GM04503 (cell line): ENCODE data around the gene KCNJ15.

Experiments
- DNase-seq: peaks from one replicate; pipeline ENCODE4 v3.0.0-alpha.2; 2012; ENCODE audit warnings: low read depth

KCNJ15 gene

DNA sequence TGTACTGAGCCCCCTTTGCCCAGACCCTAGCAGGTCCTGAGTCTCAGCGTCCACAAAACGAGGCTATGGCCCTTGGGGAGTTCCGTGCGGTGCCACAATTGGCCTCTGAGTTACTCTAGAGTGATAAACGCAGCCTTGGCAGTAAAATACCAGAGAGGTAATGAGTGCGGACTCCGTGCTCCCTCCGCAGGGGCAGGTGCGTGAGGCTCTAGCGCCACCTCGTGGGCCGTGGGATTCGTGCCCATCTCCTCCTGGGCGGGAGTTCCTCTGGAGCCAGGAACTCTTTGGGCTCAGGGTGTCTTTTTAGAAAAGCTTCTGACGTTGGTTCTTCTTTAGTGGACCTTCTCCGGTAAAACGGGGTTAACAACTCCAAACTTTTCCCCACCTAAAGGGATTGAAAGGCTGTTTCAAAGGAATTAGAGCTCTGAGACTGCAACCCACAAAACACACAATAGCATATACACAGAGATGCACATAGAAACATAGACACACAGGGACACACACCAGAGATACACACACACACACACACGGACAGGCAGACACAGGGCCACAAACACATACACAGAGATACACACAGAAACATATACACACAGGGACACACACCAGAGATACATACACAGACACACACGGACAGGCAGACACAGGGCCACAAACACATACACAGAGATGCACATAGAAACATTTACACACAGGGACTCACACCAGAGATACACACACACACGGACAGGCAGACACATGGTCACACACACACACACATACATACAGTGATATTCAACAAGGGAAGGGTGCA is 99.4 kb downstream of the KCNJ15 start:
- DNase-seq, result no peak
